ENCODE results near the gene CD248. TPM values are rescaled to one million over a fixed set of nuclear protein-coding genes. Genes with fewer than 3 reads are reported as not detected.

CD248 gene
- total RNA-seq, 2 donors from 2014 or later, result not detected

DNA sequence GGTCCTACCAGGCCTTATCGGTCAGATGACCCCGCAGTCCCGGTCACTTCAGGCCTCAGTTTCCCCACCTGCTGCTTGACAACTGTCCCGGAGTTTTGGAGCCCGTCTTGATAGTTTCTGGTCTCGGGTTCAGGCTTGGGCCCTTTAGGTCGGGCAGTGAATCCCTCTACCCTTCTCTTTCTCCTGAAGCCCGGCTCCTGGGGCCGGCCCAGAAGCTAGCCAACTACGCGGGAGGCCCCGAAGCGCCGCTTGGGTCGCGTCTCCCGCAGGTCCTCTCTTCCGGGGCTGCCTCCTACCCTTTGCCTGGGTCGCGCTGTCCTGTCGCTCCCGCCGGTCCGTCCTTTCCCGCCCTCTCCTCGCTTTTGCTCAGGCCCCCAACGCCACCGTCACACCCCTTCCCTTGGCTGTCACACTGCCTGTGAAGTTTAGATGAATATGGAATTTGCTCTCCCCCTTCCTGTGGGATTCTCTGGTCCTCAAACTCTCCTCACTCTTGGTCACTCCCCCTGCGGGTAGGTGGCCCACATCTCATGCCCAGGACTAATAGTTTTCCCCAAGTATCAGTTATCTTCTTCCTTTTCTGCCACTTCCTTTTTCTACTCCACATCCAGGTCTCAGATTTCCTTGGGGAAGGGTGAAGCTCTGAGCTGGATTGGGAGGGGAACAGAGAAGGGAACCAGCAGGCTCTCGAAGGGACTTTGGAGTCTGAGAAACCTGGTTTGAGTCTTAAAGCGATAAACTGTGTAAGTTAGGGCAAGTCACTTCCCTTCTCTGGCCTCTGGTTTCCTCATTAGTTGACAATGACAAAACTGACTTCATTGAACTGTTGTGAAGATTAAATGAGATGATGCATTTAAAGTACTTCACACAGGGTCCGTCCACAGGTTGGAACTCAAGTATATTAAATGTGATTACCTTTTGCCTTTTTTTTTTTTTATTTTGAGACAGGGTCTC lies 47.6 kb downstream of the CD248 start:
- no peaks in the 10 kb centered on the region for H3K9me3 ChIP-seq (ENCODE audit: control insufficient read depth, low read length, poor library complexity, severe bottlenecking)
- peak overlapping the region; percentile 99 for H3K27ac Mint-ChIP-seq
- no peaks in the 10 kb centered on the region for H3K27me3 Mint-ChIP-seq
- H3K36me3 Mint-ChIP-seq (ENCODE audit: low read depth), result peaks cover 13% of the 10 kb centered on the region
- DNase-seq, result no peak
- no peak for ATAC-seq
- peak overlapping the region; percentile 99 for H3K4me3 Mint-ChIP-seq
- peaks cover 33% of the 10 kb centered on the region for H3K4me1 Mint-ChIP-seq

- H3K9me3 ChIP-seq (ENCODE audit: control insufficient read depth, low read length, poor library complexity, severe bottlenecking), result no peaks in the 10 kb centered on the region
- peak; percentile 99 to 100 (median 99) for DNase-seq
- peak; percentile 85 for ATAC-seq
- H3K36me3 Mint-ChIP-seq (ENCODE audit: low read depth), result peaks cover 10% of the 10 kb centered on the region
- peak within 1 kb of the TSS; percentile 99 for H3K4me3 Mint-ChIP-seq
- peak within 1 kb of the TSS; percentile 99 for H3K27ac Mint-ChIP-seq
- peaks cover 28% of the 10 kb centered on the region for H3K4me1 Mint-ChIP-seq
- H3K27me3 Mint-ChIP-seq, result no peaks in the 10 kb centered on the region
Measured at GRCh38 chr11:66268244-66268951, 48.4 kb downstream of the CD248 start, which contains the start of gene RAB1B. Gene RAB1B (plus strand): TSS chr11:66268639. CDS start chr11:66268680, 41 bp downstream.

GRCh38 chr11:66267379-66268243 lies 49.2 kb downstream of the CD248 start:
- peak overlapping the region; percentile 99 for H3K27ac Mint-ChIP-seq
- H3K36me3 Mint-ChIP-seq (ENCODE audit: low read depth), result peaks cover 10% of the 10 kb centered on the region
- H3K27me3 Mint-ChIP-seq, result no peaks in the 10 kb centered on the region
- peaks cover 29% of the 10 kb centered on the region for H3K4me1 Mint-ChIP-seq
- H3K9me3 ChIP-seq (ENCODE audit: control insufficient read depth, low read length, poor library complexity, severe bottlenecking), result no peaks in the 10 kb centered on the region
- DNase-seq, result peak; percentile 78 to 86 (median 85)
- peak overlapping the region; percentile 99 for H3K4me3 Mint-ChIP-seq
- peak; percentile 65 for ATAC-seq

DNA sequence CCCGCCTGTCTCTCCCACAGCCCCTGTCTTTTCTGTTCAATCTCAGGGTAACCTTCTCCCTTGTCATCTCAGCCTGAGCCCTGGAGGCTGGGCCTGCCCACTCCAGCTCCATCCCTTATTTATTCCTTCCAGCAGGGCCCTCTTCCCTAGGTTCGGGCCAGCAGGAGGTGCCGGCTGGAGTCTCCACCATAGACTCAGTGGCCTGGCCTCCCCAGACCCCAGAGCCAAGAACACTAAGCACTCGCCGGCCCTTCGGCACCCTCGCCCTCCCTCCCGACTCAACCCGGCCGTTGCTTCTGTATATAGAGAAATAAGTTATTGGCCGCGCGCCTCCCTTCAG lies 49.8 kb downstream of the CD248 start:
- DNase-seq (no peak), ATAC-seq (no peak)
- Mint-ChIP-seq H3K27ac (peak overlapping the region; percentile 99), H3K4me1 (peaks cover 29% of the 10 kb centered on the region), H3K27me3 (no peaks in the 10 kb centered on the region), H3K4me3 (peak overlapping the region; percentile 99), H3K36me3 (ENCODE audit: low read depth) (peaks cover 10% of the 10 kb centered on the region)
- H3K9me3 ChIP-seq (ENCODE audit: control insufficient read depth, low read length, poor library complexity, severe bottlenecking), result no peaks in the 10 kb centered on the region

GRCh38 chr11:66266378-66267038 lies 50.3 kb downstream of the CD248 start:
- H3K27me3 Mint-ChIP-seq, result no peaks in the 10 kb centered on the region

DNA sequence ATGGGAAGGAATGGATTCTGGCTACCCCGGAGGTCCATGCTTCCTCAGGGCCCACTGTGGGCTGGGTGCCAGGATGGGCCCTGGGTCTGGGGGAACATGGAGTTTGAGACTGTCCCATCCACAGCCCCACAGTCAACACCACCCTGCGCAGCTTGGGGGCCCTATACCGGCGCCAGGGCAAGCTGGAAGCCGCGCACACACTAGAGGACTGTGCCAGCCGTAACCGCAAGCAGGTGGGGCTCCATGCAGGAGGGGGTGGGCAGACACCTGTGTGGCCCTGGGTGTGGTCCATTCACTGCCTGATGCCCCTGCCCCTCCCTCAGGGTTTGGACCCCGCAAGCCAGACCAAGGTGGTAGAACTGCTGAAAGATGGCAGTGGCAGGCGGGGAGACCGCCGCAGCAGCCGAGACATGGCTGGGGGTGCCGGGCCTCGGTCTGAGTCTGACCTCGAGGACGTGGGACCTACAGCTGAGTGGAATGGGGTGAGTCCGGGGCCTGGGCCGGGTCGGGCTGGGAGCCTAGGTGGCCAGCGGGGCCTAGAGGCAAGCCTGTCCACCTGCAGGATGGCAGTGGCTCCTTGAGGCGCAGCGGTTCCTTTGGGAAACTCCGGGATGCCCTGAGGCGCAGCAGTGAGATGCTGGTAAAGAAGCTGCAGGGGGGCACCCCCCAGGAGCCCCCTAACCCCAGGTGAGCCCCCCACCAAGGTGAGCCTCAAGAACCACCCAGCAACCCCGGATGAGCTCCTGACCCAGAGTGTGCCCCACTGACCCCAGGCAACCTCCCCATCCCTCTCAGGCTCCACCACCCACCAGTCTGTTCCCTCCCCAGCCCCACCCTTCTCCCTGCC lies 51.1 kb downstream of the CD248 start:
- Mint-ChIP-seq H3K4me1 (peaks cover 27% of the 10 kb centered on the region), H3K27ac (no peak overlapping the region), H3K4me3 (no peak overlapping the region), H3K36me3 (ENCODE audit: low read depth) (peaks cover 10% of the 10 kb centered on the region), H3K27me3 (no peaks in the 10 kb centered on the region)
- no peaks in the 10 kb centered on the region for H3K9me3 ChIP-seq (ENCODE audit: control insufficient read depth, low read length, poor library complexity, severe bottlenecking)
- DNase-seq (no peak), ATAC-seq (no peak)

More at GRCh38 chr11:66266378-66267038, 50.3 kb downstream of the CD248 start:
- no peaks in the 10 kb centered on the region for H3K9me3 ChIP-seq (ENCODE audit: control insufficient read depth, low read length, poor library complexity, severe bottlenecking)
- peaks cover 10% of the 10 kb centered on the region for H3K36me3 Mint-ChIP-seq (ENCODE audit: low read depth)
- ATAC-seq (no peak), DNase-seq (no peak)
- H3K27ac Mint-ChIP-seq, result no peak overlapping the region
- H3K4me1 Mint-ChIP-seq, result peaks cover 29% of the 10 kb centered on the region
- H3K4me3 Mint-ChIP-seq, result peak overlapping the region; percentile 99

- peaks cover 10% of the 10 kb centered on the region for H3K36me3 Mint-ChIP-seq (ENCODE audit: low read depth)
- H3K4me1 Mint-ChIP-seq, result peaks cover 25% of the 10 kb centered on the region
- no peaks in the 10 kb centered on the region for H3K9me3 ChIP-seq (ENCODE audit: control insufficient read depth, low read length, poor library complexity, severe bottlenecking)
- no peak overlapping the region for H3K27ac Mint-ChIP-seq
- H3K27me3 Mint-ChIP-seq, result no peaks in the 10 kb centered on the region
- ATAC-seq, result no peak
- no peak overlapping the region for H3K4me3 Mint-ChIP-seq
- DNase-seq, result no peak
Measured at GRCh38 chr11:66264914-66265313, 51.9 kb downstream of the CD248 start.

Other genes starting within 250 kb of the CD248 start
- gene PACS1, start 246.8 kb downstream of the CD248 start, total RNA-seq, result 100 to 1,000 TPM; 215 to 227 TPM
- 10 to 100 TPM; 55.1 to 58.3 TPM for gene KLC2, start 59.3 kb downstream of the CD248 start, total RNA-seq
- gene RAB1B, start 48.4 kb downstream of the CD248 start, total RNA-seq, result 10 to 100 TPM; 72.8 to 89.1 TPM
- 10 to 100 TPM in 1 of 2 donors, 1 to 10 TPM in 1; 9.0 to 14.4 TPM for gene CNIH2, start 38.9 kb downstream of the CD248 start, total RNA-seq
- 10 to 100 TPM; 32.6 to 35.1 TPM for gene YIF1A, start 27.9 kb downstream of the CD248 start, total RNA-seq
- gene TMEM151A, start 25.1 kb downstream of the CD248 start, total RNA-seq, result under 1 TPM; 0.16 to 0.32 TPM
- 1 to 10 TPM; 1.9 to 3.4 TPM for gene RIN1, start 19.4 kb upstream of the CD248 start, total RNA-seq
- 10 to 100 TPM; 44.3 to 53.9 TPM for gene BRMS1, start 28.1 kb upstream of the CD248 start, total RNA-seq
- gene B4GAT1, start 30.6 kb upstream of the CD248 start, total RNA-seq, result 1 to 10 TPM; 2.4 to 2.8 TPM
- 1 to 10 TPM; 5.4 TPM for gene SLC29A2, start 54.7 kb upstream of the CD248 start, total RNA-seq
- not detected for gene NPAS4, start 104.0 kb upstream of the CD248 start, total RNA-seq
- 10 to 100 TPM; 30.1 to 31.1 TPM for gene MRPL11, start 121.8 kb upstream of the CD248 start, total RNA-seq
- 10 to 100 TPM; 11.3 to 13.3 TPM for gene PELI3, start 149.9 kb upstream of the CD248 start, total RNA-seq
- gene DPP3, start 163.4 kb upstream of the CD248 start, total RNA-seq, result 10 to 100 TPM; 23.9 to 34.0 TPM
- gene BBS1, start 193.6 kb upstream of the CD248 start, total RNA-seq, result 10 to 100 TPM; 15.2 to 16.4 TPM
- 10 to 100 TPM; 15.2 to 18.1 TPM for gene ZDHHC24, start 229.0 kb upstream of the CD248 start, total RNA-seq
- gene ACTN3, start 229.9 kb upstream of the CD248 start, total RNA-seq, result under 1 TPM in 1 of 2 donors, not detected in 1; 0.30 TPM